K562 (cell line): ENCODE measurements around the gene ARMC7. TPM values are rescaled to one million over a fixed set of nuclear protein-coding genes. Genes with fewer than 3 reads are reported as not detected.

Experiments
- ATAC-seq: fragments of 200-7000 bp; cut with Tn5 transposase; 3 replicates; pipeline ENCODE4 v1.9.1; 2020; ENCODE audit warnings: moderate library complexity
- BruUV-seq: library from RNA; stranded (reverse); fragments of 400-500 nt; replicated peaks from 2 replicates; lab custom pipeline; 2021; lab: Mats Ljungman, UMichigan
- CTCF ChIA-PET: fragments of 300-600 bp; formaldehyde crosslinking; extraction: SDS; loops from one replicate; lab custom pipeline; 2021; ENCODE audit warnings: low intra/inter-chr PET ratio; lab: Yijun Ruan, JAX
- POLR2A ChIA-PET: fragments of 300-600, 350-650 bp; sonication (Branson Sonifier 250); formaldehyde crosslinking; extraction: SDS; loops from one replicate; lab custom pipeline; 2021; ENCODE audit warnings: antibody characterized with exemption, inconsistent platforms; lab: Yijun Ruan, JAX
- DNase-seq, 4 experiments: peaks; one replicate each; pipeline versions ENCODE4 v3.0.0 to v3.0.0-alpha.2; 2011 to 2018; ENCODE audit warnings: low spot score in 3 of 4, mixed read lengths in 3 of 4; ENCODE audit errors: extremely low read depth in 1 of 4
- FAIRE-seq: peaks from 2 replicates; lab custom pipeline; 2011; peaks lifted over from hg19 to GRCh38; lab: Jason Lieb, UNC
- H2AFZ ChIP-seq: 2 replicates; pipeline ENCODE4 v1.6.0; 2011; ENCODE audit warnings: low read depth, low read length, control low read depth, inconsistent platforms
- H3K27ac ChIP-seq: fragments of 200-600 bp; 3 replicates; pipeline ENCODE4 v1.8.0; 2011; ENCODE audit warnings: low read depth, mild to moderate bottlenecking, control low read depth, inconsistent platforms, low read length, moderate library complexity, mixed read lengths; ENCODE audit errors: extremely low read depth
- H3K27me3 ChIP-seq, 2 experiments: fragments of 300-600 bp in 1 of 2; 2 replicates in 1 of 2; 3 replicates in 1 of 2; pipeline versions ENCODE4 v1.6.0 to v1.8.0; 2011; ENCODE audit warnings: inconsistent platforms in 2 of 2, low read length in 2 of 2, mild to moderate bottlenecking in 1 of 2, mixed read lengths in 1 of 2, moderate library complexity in 1 of 2; ENCODE audit not compliant: control insufficient read depth in 2 of 2, insufficient read depth in 2 of 2
- H3K36me3 ChIP-seq: fragments of 300-600 bp; 3 replicates; pipeline ENCODE4 v1.8.0; 2011; ENCODE audit warnings: mild to moderate bottlenecking, low read length, inconsistent platforms; ENCODE audit not compliant: control insufficient read depth, insufficient read depth
- H3K4me1 ChIP-seq, 2 experiments: fragments of 200-600 bp in 1 of 2; replicated peaks in 1 of 2; 2 replicates in 1 of 2; 3 replicates in 1 of 2; pipeline versions ENCODE4 v1.5.1 to v1.8.0; 2011; ENCODE audit warnings: inconsistent platforms in 2 of 2, low read length in 2 of 2, mild to moderate bottlenecking in 1 of 2, mixed read lengths in 1 of 2, moderate library complexity in 1 of 2; ENCODE audit not compliant: control insufficient read depth in 2 of 2, insufficient read depth in 2 of 2
- H3K4me2 ChIP-seq: 2 replicates; pipeline ENCODE4 v1.6.1; 2011; ENCODE audit warnings: low read length, control low read depth, inconsistent platforms, mixed read lengths; ENCODE audit not compliant: insufficient read depth
- H3K4me3 ChIP-seq: fragments of 200-600 bp; sonication (generic), shearing (Covaris generic); 2 replicates; pipeline ENCODE4 v1.5.1; 2016; ENCODE audit warnings: control low read depth, inconsistent platforms
- H3K79me2 ChIP-seq: fragments of 200-600 bp; 3 replicates; pipeline ENCODE4 v1.8.0; 2011; ENCODE audit warnings: low read length, inconsistent platforms; ENCODE audit not compliant: control insufficient read depth, insufficient read depth
- H3K9ac ChIP-seq, 2 experiments: 2 replicates each; pipeline versions ENCODE4 v1.6.0 to v1.6.1; 2011; ENCODE audit warnings: low read depth in 2 of 2, low read length in 2 of 2, control low read depth in 1 of 2, inconsistent platforms in 1 of 2, mild to moderate bottlenecking in 1 of 2, mixed read lengths in 1 of 2; ENCODE audit not compliant: insufficient read depth in 1 of 2
- H3K9me1 ChIP-seq: one replicate; pipeline ENCODE4 v1.6.0; 2011; ENCODE audit warnings: inconsistent platforms, mild to moderate bottlenecking, low read length, moderate library complexity; ENCODE audit not compliant: control insufficient read depth, insufficient read depth
- H3K9me3 ChIP-seq: replicated peaks from 2 replicates; pipeline ENCODE4 v1.5.1; 2011; ENCODE audit warnings: low read depth, low read length, inconsistent platforms; ENCODE audit not compliant: control insufficient read depth, insufficient read depth
- H4K20me1 ChIP-seq: replicated peaks from 2 replicates; pipeline ENCODE4 v1.6.1; 2011; ENCODE audit warnings: low read length, inconsistent platforms, mixed read lengths; ENCODE audit not compliant: control insufficient read depth, insufficient read depth
- ELF1 ChIP-seq: fragments of 200-800 bp; sonication (Bioruptor generic); IDR thresholded peaks from 2 replicates; pipeline ENCODE4 v1.6.1; 2016; ENCODE audit warnings: missing genetic modification characterization, missing compliant biosample characterization
- HLTF ChIP-seq: fragments of 450-650 bp; IDR thresholded peaks from 2 replicates; pipeline ENCODE4 v1.6.1; 2016
- JUN ChIP-seq, 2 experiments: sonication (generic) in 1 of 2; formaldehyde crosslinking in 1 of 2; IDR thresholded peaks; 2 replicates each; pipeline versions ENCODE4 v1.6.1 to v1.8.0; 2012 to 2022; ENCODE audit warnings: borderline replicate concordance in 2 of 2, mild to moderate bottlenecking in 2 of 2, improper control_type of control experiment in 1 of 2, low read depth in 1 of 2, low read length in 1 of 2, missing genetic modification reagents in 1 of 2
- JUND ChIP-seq, 2 experiments: IDR thresholded peaks; 2 replicates in 1 of 2; 3 replicates in 1 of 2; pipeline ENCODE4 v1.6.1; 2011; ENCODE audit warnings: borderline replicate concordance in 2 of 2, low read depth in 2 of 2, low read length in 2 of 2, improper control_type of control experiment in 1 of 2, missing biosample characterization in 1 of 2, missing genetic modification characterization in 1 of 2, missing genetic modification reagents in 1 of 2
- PML ChIP-seq: IDR thresholded peaks from 2 replicates; pipeline ENCODE4 v1.6.1; 2012; ENCODE audit warnings: low read length, inconsistent platforms
- POLR2B ChIP-seq: fragments of 450-650 bp; IDR thresholded peaks from 2 replicates; pipeline ENCODE4 v1.6.1; 2018; ENCODE audit warnings: low read depth; ENCODE audit not compliant: partially characterized antibody
- POLR2G ChIP-seq: fragments of 200-400 bp; formaldehyde crosslinking; IDR thresholded peaks from 2 replicates; pipeline ENCODE4 v1.6.1; 2017; ENCODE audit warnings: low read depth, mild to moderate bottlenecking, antibody characterized with exemption, low read length, moderate library complexity
- SP1 ChIP-seq: sonication (generic); formaldehyde crosslinking; IDR thresholded peaks from 2 replicates; pipeline ENCODE4 v1.8.1; 2022; ENCODE audit warnings: mild to moderate bottlenecking, missing genetic modification reagents
- WGBS: fragments of 100-300 bp; shearing (Covaris generic); methylation state at CpG from one replicate; pipeline ENCODE4 v1.1.6; 2016; ENCODE audit warnings: low coverage, mixed read lengths; ENCODE audit not compliant: insufficient coverage; ENCODE audit errors: missing lambda C conversion rate; 5-methylcytosine and 5-hydroxymethylcytosine counted together
- in situ Hi-C: fragments of 300-500 bp; cut with MboI; formaldehyde crosslinking; loops from 4 replicates; pipeline ENCODE4 v1.15.0; 2018; ENCODE audit warnings: inconsistent platforms, mixed read lengths
- intact Hi-C: fragments of 100-400 bp; cut with micrococcal nuclease; formaldehyde crosslinking; loops from 2 replicates; pipeline ENCODE4 v1.14.2; 2022
- polyA plus RNA-seq, 8 experiments: library from polyadenylated mRNA; depleted of rRNA in 4 of 8; stranded (reverse) in 5 of 8; unstranded in 3 of 8; fragments of >200 nt; fragmentation: Nextera tagmentation in 2 of 8; fragmentation: Illumina TruSeq in 1 of 8; extraction: Ambion mirVana in 2 of 8; extraction: Trizol in 1 of 8; gene quantifications; 2 replicates each; pipeline versions ENCODE4 v1.2.1 to v1.2.3, GENCODE V29; 2011 to 2014; ENCODE audit warnings: inconsistent platforms in 1 of 8, missing spikeins in 1 of 8
- total RNA-seq, 7 experiments: library from RNA; depleted of rRNA in 6 of 7; stranded (reverse); fragments of >200 nt in 6 of 7; fragmentation: Illumina TruSeq in 2 of 7; extraction: Trizol in 2 of 7; gene quantifications; 2 replicates each; pipeline versions ENCODE4 v1.2.1 to v1.2.3, GENCODE V29; 2011 to 2021; ENCODE audit warnings: low replicate concordance in 1 of 7
- TF ChIP-seq, protein P1 (sequence below): fragments of 200-800 bp; sonication (Bioruptor generic); IDR thresholded peaks from 2 replicates; pipeline ENCODE4 v1.6.1; 2017; ENCODE audit warnings: missing genetic modification characterization, missing compliant biosample characterization
- TF ChIP-seq, protein P2 (sequence below): sonication (generic); formaldehyde crosslinking; IDR thresholded peaks from 2 replicates; pipeline ENCODE4 v1.8.1; 2023; ENCODE audit warnings: mild to moderate bottlenecking, missing genetic modification reagents

Gene ARMC7
- total and polyA plus RNA-seq, 9 of the 15 experiments (the other 6 are each of a cell fraction or from before 2014, with no cell fraction given) = 1.4 to 15.2 (median 5.9) TPM

DNA sequence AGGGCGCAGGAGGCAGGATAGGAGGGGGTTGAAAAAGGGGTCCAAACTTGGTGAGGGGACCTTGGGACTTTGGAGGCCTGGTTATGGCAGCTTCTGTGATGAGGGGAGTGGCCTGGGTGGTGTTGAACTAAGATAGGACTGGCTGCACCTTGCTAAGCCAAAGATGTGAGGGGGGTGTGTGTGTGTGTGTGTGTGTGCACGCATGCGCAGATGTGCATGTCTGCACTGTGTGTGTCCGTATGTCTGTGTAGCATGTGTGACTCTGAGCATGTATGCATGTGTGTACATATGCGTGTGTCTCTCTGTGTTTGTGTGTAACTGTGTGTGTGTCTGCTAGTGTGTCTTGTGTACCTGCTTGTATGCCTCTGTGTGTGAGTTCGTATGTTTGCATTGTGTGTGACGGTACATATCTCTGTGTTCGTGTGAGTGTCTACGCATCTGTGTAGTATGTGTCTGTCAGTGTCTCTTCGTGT, 17.9 kb upstream of the ARMC7 start (continued):
- TF ChIP-seq POLR2B = peak; percentile 32
- 0 out of 2 replicates have a peak, but pooled peaks have one; percentile 16 for TF ChIP-seq SP1
- TF ChIP-seq JUN (IDR thresholded peaks at IDR 0.05; ENCODE audit: borderline replicate concordance, low read depth, low read length) = no peak
- TF ChIP-seq JUN (CRISPR knock-in tag; IDR thresholded peaks at IDR 0.05; ENCODE audit: borderline replicate concordance) = no peak
- TF ChIP-seq, protein P1, sequence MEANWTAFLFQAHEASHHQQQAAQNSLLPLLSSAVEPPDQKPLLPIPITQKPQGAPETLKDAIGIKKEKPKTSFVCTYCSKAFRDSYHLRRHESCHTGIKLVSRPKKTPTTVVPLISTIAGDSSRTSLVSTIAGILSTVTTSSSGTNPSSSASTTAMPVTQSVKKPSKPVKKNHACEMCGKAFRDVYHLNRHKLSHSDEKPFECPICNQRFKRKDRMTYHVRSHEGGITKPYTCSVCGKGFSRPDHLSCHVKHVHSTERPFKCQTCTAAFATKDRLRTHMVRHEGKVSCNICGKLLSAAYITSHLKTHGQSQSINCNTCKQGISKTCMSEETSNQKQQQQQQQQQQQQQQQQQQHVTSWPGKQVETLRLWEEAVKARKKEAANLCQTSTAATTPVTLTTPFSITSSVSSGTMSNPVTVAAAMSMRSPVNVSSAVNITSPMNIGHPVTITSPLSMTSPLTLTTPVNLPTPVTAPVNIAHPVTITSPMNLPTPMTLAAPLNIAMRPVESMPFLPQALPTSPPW (CRISPR knock-in tag) = peak; percentile 30; the same call in 1 of the 2 replicates
- 0 out of 2 replicates have a peak, but pooled peaks have one; percentile 2 for TF ChIP-seq JUND (IDR thresholded peaks at IDR 0.05; ENCODE audit: borderline replicate concordance, low read depth, low read length)
- no peak; the same call in 1 of the 3 replicates for TF ChIP-seq JUND (tag; IDR thresholded peaks at IDR 0.05; ENCODE audit: borderline replicate concordance, low read depth, low read length)
- peak; percentile 80; the same call in 1 of the 2 replicates for TF ChIP-seq HLTF

DNA sequence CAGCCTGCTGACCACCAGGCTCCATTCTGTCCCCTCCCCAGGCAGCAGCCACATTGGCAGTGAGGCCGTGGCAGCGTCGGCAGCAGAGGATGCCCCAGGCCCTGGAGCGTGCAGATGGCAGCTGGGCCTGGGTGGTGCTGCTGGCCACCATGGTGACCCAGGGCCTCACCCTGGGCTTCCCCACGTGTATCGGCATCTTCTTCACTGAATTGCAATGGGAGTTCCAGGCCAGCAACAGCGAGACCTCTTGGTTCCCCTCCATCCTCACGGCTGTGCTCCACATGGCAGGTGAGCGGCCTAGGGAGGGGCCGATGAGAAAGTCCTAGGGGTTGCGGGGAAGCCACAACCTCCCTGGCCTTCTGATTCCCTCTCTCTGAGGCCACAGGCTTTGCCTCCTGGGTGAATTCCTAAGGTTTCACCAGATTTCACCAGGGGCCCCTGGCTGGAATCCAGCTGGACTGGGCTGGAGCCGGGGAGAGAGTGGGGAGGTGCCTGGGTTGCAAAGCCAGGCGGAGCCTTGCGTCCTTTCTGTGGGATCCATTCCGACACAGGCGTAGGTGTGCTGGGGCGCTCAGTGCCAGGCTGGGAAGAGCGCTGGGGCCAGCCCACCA, 16.1 kb upstream of the ARMC7 start:
- Histone ChIP-seq H3K9me3 (no peaks in the 10 kb centered on the region), H2AFZ (no peak overlapping the region), H3K9me1 (peaks cover 3% of the 10 kb centered on the region), H3K4me1 (peaks cover 48 to 69% of the 10 kb centered on the region in 2 experiments), H4K20me1 (no peaks in the 10 kb centered on the region), H3K9ac (peak overlapping the region in 1 of 2 experiments; percentile 63; a peak in 2 of 4 replicates), H3K79me2 (no peaks in the 10 kb centered on the region; the same call in 2 of the 3 replicates), H3K4me2 (no peak overlapping the region), H3K36me3 (no peaks in the 10 kb centered on the region), H3K27me3 (no peaks in the 10 kb centered on the region; a peak in 1 of 5 replicates), H3K4me3 (no peak overlapping the region), H3K27ac (no peak overlapping the region; the same call in 2 of the 3 replicates)
- ChIA-PET CTCF (no interaction called here), POLR2A (interaction anchor here (0.9 to 1.7 kb wide), 3 partner anchors 19 to 61 kb away, joined by 3 to 8 read pairs (median 4); partner anchors contain the start of gene JPT1)
- intact Hi-C loops (no loop called here), in situ Hi-C loops (no loop called here)
- FAIRE-seq (no peak), DNase-seq (no peak), ATAC-seq (no peak)
- 84% methylated on average over 17 of the region's 18 CpGs for WGBS
- TF ChIP-seq POLR2G (0 out of 2 replicates have a peak, but pooled peaks have one; percentile 12), PML (no peak), ELF1 (tag) (no peak)
- TF ChIP-seq, protein P2, sequence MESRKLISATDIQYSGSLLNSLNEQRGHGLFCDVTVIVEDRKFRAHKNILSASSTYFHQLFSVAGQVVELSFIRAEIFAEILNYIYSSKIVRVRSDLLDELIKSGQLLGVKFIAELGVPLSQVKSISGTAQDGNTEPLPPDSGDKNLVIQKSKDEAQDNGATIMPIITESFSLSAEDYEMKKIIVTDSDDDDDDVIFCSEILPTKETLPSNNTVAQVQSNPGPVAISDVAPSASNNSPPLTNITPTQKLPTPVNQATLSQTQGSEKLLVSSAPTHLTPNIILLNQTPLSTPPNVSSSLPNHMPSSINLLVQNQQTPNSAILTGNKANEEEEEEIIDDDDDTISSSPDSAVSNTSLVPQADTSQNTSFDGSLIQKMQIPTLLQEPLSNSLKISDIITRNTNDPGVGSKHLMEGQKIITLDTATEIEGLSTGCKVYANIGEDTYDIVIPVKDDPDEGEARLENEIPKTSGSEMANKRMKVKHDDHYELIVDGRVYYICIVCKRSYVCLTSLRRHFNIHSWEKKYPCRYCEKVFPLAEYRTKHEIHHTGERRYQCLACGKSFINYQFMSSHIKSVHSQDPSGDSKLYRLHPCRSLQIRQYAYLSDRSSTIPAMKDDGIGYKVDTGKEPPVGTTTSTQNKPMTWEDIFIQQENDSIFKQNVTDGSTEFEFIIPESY (CRISPR knock-in tag) = 0 out of 2 replicates have a peak, but pooled peaks have one; percentile 10
- no TSS peak for BruUV-seq
